ENCODE data around the gene MYO1D. TPM values are rescaled to one million over a fixed set of nuclear protein-coding genes. Genes with fewer than 3 reads are reported as not detected.

The MYO1D gene
- total RNA-seq, 1 experiment from 2014 or later = 5.6 TPM

GRCh38 chr17:32882734-32883133 is 5.8 kb upstream of the MYO1D start:
- H4K20me1 ChIP-seq (ENCODE audit: insufficient read depth, low read depth, low read length) = no peaks in the 10 kb centered on the region
- H3K4me2 ChIP-seq (ENCODE audit: low read depth, low read length, poor library complexity, severe bottlenecking) = no peak overlapping the region
- H3K79me2 ChIP-seq (ENCODE audit: low read length) = no peaks in the 10 kb centered on the region
- no peaks in the 10 kb centered on the region for H3K36me3 ChIP-seq (ENCODE audit: insufficient read depth, low read length)
- H3K9me2 ChIP-seq (replicated peaks; ENCODE audit: insufficient read depth, low read length) = no peaks in the 10 kb centered on the region
- H2AFZ ChIP-seq (ENCODE audit: low read length) = no peak overlapping the region
- no peak overlapping the region for H3K9ac ChIP-seq (ENCODE audit: low read length)
- H3K4me1 ChIP-seq (ENCODE audit: low read length) = peaks cover under 1% of the 10 kb centered on the region
- no peaks in the 10 kb centered on the region for H3K27me3 ChIP-seq (ENCODE audit: low read length)
- H3K27ac ChIP-seq (ENCODE audit: low read length) = no peak overlapping the region
- no peak for DNase-seq
- H3K4me3 ChIP-seq (ENCODE audit: low read length) = no peak overlapping the region
- no peaks in the 10 kb centered on the region for H3K9me3 ChIP-seq (ENCODE audit: low read length)

- DNase-seq = no peak
- no peak overlapping the region for H3K4me3 ChIP-seq (ENCODE audit: low read length)
- H3K79me2 ChIP-seq (ENCODE audit: low read length) = no peaks in the 10 kb centered on the region
- H3K36me3 ChIP-seq (ENCODE audit: insufficient read depth, low read length) = no peaks in the 10 kb centered on the region
- no peaks in the 10 kb centered on the region for H3K27me3 ChIP-seq (ENCODE audit: low read length)
- no peaks in the 10 kb centered on the region for H4K20me1 ChIP-seq (ENCODE audit: insufficient read depth, low read depth, low read length)
- peaks cover 6% of the 10 kb centered on the region for H3K4me1 ChIP-seq (ENCODE audit: low read length)
- H3K9ac ChIP-seq (ENCODE audit: low read length) = no peak overlapping the region
- H3K9me3 ChIP-seq (ENCODE audit: low read length) = no peaks in the 10 kb centered on the region
- no peaks in the 10 kb centered on the region for H3K9me2 ChIP-seq (replicated peaks; ENCODE audit: insufficient read depth, low read length)
- no peak overlapping the region for H2AFZ ChIP-seq (ENCODE audit: low read length)
- H3K27ac ChIP-seq (ENCODE audit: low read length) = no peak overlapping the region
- H3K4me2 ChIP-seq (ENCODE audit: low read depth, low read length, poor library complexity, severe bottlenecking) = no peak overlapping the region
These were observed 5.1 kb upstream of the MYO1D start for GRCh38 chr17:32882029-32882428.

- H2AFZ ChIP-seq (ENCODE audit: low read length) = no peak overlapping the region
- H3K4me2 ChIP-seq (ENCODE audit: low read depth, low read length, poor library complexity, severe bottlenecking) = no peak overlapping the region
- no peaks in the 10 kb centered on the region for H3K79me2 ChIP-seq (ENCODE audit: low read length)
- H3K4me3 ChIP-seq (ENCODE audit: low read length) = no peak overlapping the region
- no peak for DNase-seq
- H4K20me1 ChIP-seq (ENCODE audit: insufficient read depth, low read depth, low read length) = no peaks in the 10 kb centered on the region
- no peaks in the 10 kb centered on the region for H3K9me3 ChIP-seq (ENCODE audit: low read length)
- H3K4me1 ChIP-seq (ENCODE audit: low read length) = peaks cover 15% of the 10 kb centered on the region
- H3K27me3 ChIP-seq (ENCODE audit: low read length) = no peaks in the 10 kb centered on the region
- H3K27ac ChIP-seq (ENCODE audit: low read length) = no peak overlapping the region
- no peaks in the 10 kb centered on the region for H3K36me3 ChIP-seq (ENCODE audit: insufficient read depth, low read length)
- no peaks in the 10 kb centered on the region for H3K9me2 ChIP-seq (replicated peaks; ENCODE audit: insufficient read depth, low read length)
- H3K9ac ChIP-seq (ENCODE audit: low read length) = no peak overlapping the region
These were observed 3.9 kb upstream of the MYO1D start for GRCh38 chr17:32880671-32881453.

- no peaks in the 10 kb centered on the region for H3K36me3 ChIP-seq (ENCODE audit: insufficient read depth, low read length)
These were observed 2.2 kb upstream of the MYO1D start for GRCh38 chr17:32879134-32879533.

GRCh38 chr17:32878211-32878610 is 1.3 kb upstream of the MYO1D start:
- H3K9me2 ChIP-seq (replicated peaks; ENCODE audit: insufficient read depth, low read length) = no peaks in the 10 kb centered on the region
- H3K79me2 ChIP-seq (ENCODE audit: low read length) = no peaks in the 10 kb centered on the region
- H3K4me1 ChIP-seq (ENCODE audit: low read length) = peaks cover 16% of the 10 kb centered on the region
- H3K4me3 ChIP-seq (ENCODE audit: low read length) = no peak overlapping the region
- no peak overlapping the region for H3K27ac ChIP-seq (ENCODE audit: low read length)
- H4K20me1 ChIP-seq (ENCODE audit: insufficient read depth, low read depth, low read length) = no peaks in the 10 kb centered on the region
- H3K4me2 ChIP-seq (ENCODE audit: low read depth, low read length, poor library complexity, severe bottlenecking) = no peak overlapping the region
- no peaks in the 10 kb centered on the region for H3K9me3 ChIP-seq (ENCODE audit: low read length)
- H3K27me3 ChIP-seq (ENCODE audit: low read length) = 0 out of 2 replicates have a peak, but pooled peaks cover 2% of the 10 kb centered on the region
- H2AFZ ChIP-seq (ENCODE audit: low read length) = no peak overlapping the region
- DNase-seq = no peak
- H3K9ac ChIP-seq (ENCODE audit: low read length) = no peak overlapping the region
- H3K36me3 ChIP-seq (ENCODE audit: insufficient read depth, low read length) = no peaks in the 10 kb centered on the region

More at GRCh38 chr17:32879134-32879533, 2.2 kb upstream of the MYO1D start:
- no peak overlapping the region for H3K27ac ChIP-seq (ENCODE audit: low read length)
- H3K79me2 ChIP-seq (ENCODE audit: low read length) = no peaks in the 10 kb centered on the region
- no peak overlapping the region for H3K9ac ChIP-seq (ENCODE audit: low read length)
- no peak overlapping the region for H3K4me3 ChIP-seq (ENCODE audit: low read length)
- H2AFZ ChIP-seq (ENCODE audit: low read length) = no peak overlapping the region
- H4K20me1 ChIP-seq (ENCODE audit: insufficient read depth, low read depth, low read length) = no peaks in the 10 kb centered on the region
- peaks cover 16% of the 10 kb centered on the region for H3K4me1 ChIP-seq (ENCODE audit: low read length)
- DNase-seq = no peak
- H3K4me2 ChIP-seq (ENCODE audit: low read depth, low read length, poor library complexity, severe bottlenecking) = no peak overlapping the region
- 0 out of 2 replicates have a peak, but pooled peaks cover 2% of the 10 kb centered on the region for H3K27me3 ChIP-seq (ENCODE audit: low read length)
- no peaks in the 10 kb centered on the region for H3K9me3 ChIP-seq (ENCODE audit: low read length)
- no peaks in the 10 kb centered on the region for H3K9me2 ChIP-seq (replicated peaks; ENCODE audit: insufficient read depth, low read length)

GRCh38 chr17:32877164-32877764 is 340 bp upstream of the MYO1D start:
- Histone ChIP-seq H4K20me1 (ENCODE audit: insufficient read depth, low read depth, low read length) (no peaks in the 10 kb centered on the region), H2AFZ (ENCODE audit: low read length) (peak overlapping the region; percentile 80), H3K9me3 (ENCODE audit: low read length) (no peaks in the 10 kb centered on the region), H3K27ac (ENCODE audit: low read length) (no peak overlapping the region), H3K36me3 (ENCODE audit: insufficient read depth, low read length) (no peaks in the 10 kb centered on the region), H3K79me2 (ENCODE audit: low read length) (no peaks in the 10 kb centered on the region), H3K4me1 (ENCODE audit: low read length) (peaks cover 16% of the 10 kb centered on the region), H3K9ac (ENCODE audit: low read length) (peak overlapping the region; percentile 60), H3K27me3 (ENCODE audit: low read length) (0 out of 2 replicates have a peak, but pooled peaks cover 2% of the 10 kb centered on the region), H3K9me2 (replicated peaks; ENCODE audit: insufficient read depth, low read length) (no peaks in the 10 kb centered on the region), H3K4me3 (ENCODE audit: low read length) (peak overlapping the region; percentile 62), H3K4me2 (ENCODE audit: low read depth, low read length, poor library complexity, severe bottlenecking) (peak overlapping the region; percentile 73)
- peak; percentile 97 for DNase-seq

- H3K9me2 ChIP-seq (replicated peaks; ENCODE audit: insufficient read depth, low read length) = no peaks in the 10 kb centered on the region
- no peak overlapping the region for H3K27ac ChIP-seq (ENCODE audit: low read length)
- no peak overlapping the region; the same call in 1 of the 2 replicates for H3K9ac ChIP-seq (ENCODE audit: low read length)
These were observed 954 bp downstream of the MYO1D start for GRCh38 chr17:32875923-32876416.

GRCh38 chr17:32875230-32875917 is 1.6 kb downstream of the MYO1D start:
- Histone ChIP-seq H3K4me2 (ENCODE audit: low read depth, low read length, poor library complexity, severe bottlenecking) (no peak overlapping the region), H3K9ac (ENCODE audit: low read length) (no peak overlapping the region), H3K36me3 (ENCODE audit: insufficient read depth, low read length) (no peaks in the 10 kb centered on the region), H3K9me3 (ENCODE audit: low read length) (no peaks in the 10 kb centered on the region), H3K4me3 (ENCODE audit: low read length) (no peak overlapping the region), H3K79me2 (ENCODE audit: low read length) (no peaks in the 10 kb centered on the region), H3K9me2 (replicated peaks; ENCODE audit: insufficient read depth, low read length) (no peaks in the 10 kb centered on the region), H3K27ac (ENCODE audit: low read length) (no peak overlapping the region), H3K4me1 (ENCODE audit: low read length) (peaks cover 16% of the 10 kb centered on the region), H4K20me1 (ENCODE audit: insufficient read depth, low read depth, low read length) (no peaks in the 10 kb centered on the region), H3K27me3 (ENCODE audit: low read length) (0 out of 2 replicates have a peak, but pooled peaks cover 2% of the 10 kb centered on the region), H2AFZ (ENCODE audit: low read length) (no peak overlapping the region)
- DNase-seq = no peak

More at GRCh38 chr17:32875923-32876416, 954 bp downstream of the MYO1D start:
- Histone ChIP-seq H3K9me3 (ENCODE audit: low read length) (no peaks in the 10 kb centered on the region), H3K36me3 (ENCODE audit: insufficient read depth, low read length) (no peaks in the 10 kb centered on the region), H4K20me1 (ENCODE audit: insufficient read depth, low read depth, low read length) (no peaks in the 10 kb centered on the region), H3K4me2 (ENCODE audit: low read depth, low read length, poor library complexity, severe bottlenecking) (peak overlapping the region; percentile 73), H2AFZ (ENCODE audit: low read length) (peak overlapping the region; percentile 75), H3K27me3 (ENCODE audit: low read length) (0 out of 2 replicates have a peak, but pooled peaks cover 2% of the 10 kb centered on the region), H3K79me2 (ENCODE audit: low read length) (no peaks in the 10 kb centered on the region), H3K4me3 (ENCODE audit: low read length) (peak overlapping the region; percentile 62), H3K4me1 (ENCODE audit: low read length) (peaks cover 16% of the 10 kb centered on the region)
- DNase-seq = no peak

Measured in Karpas-422 (cell line).